Measurements from ENCODE around the gene ATG3. TPM values are rescaled to one million over a fixed set of nuclear protein-coding genes. Genes with fewer than 3 reads are reported as not detected.

The ATG3 gene
- total and polyA plus RNA-seq, 2 donors (not counting 1 experiment from before 2014, with no cell fraction given) = 65.2 to 92.2 TPM

DNA sequence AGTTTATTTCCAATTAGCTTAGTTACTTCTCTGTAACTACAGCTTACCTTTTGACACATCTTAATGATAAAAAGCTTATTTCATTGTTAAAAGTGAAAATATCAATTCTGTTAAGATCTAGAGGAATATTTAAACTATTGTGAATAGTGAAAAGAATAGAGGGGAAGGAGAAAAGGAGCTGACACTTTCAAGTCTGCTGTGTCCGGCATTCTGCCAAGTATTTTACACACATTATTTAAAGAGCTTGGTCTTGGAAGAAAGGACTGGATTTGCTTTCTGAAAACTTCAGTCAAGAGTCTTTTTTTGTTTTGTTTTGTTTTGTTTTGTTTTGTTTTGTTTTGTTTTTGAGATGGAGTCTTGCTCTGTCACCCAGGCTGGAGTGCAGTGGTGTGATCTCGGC is 44.3 kb upstream of the ATG3 start:
- Histone ChIP-seq H3K4me1 (ENCODE audit: control insufficient read depth, extremely low read depth, insufficient read depth, low read length) (peaks cover 6% of the 10 kb centered on the region), H3K4me3 (replicated peaks in 1 of 4; ENCODE audit: control extremely low read depth in 1 of 4, insufficient read depth in 1 of 4, low read depth in 3 of 4, low read length in 4 of 4) (no peak overlapping the region), H2AFZ (ENCODE audit: low read length) (no peak overlapping the region), H3K27me3 (ENCODE audit: control insufficient read depth, insufficient read depth, low read length) (no peaks in the 10 kb centered on the region), H3K9me3 (ENCODE audit: control insufficient read depth, insufficient read depth, low read depth, low read length) (no peaks in the 10 kb centered on the region), H3K79me2 (ENCODE audit: control insufficient read depth, insufficient read depth, low read length) (no peaks in the 10 kb centered on the region), H3K27ac (ENCODE audit: insufficient read depth, low read length) (peak overlapping the region; percentile 59), H3K36me3 (ENCODE audit: control insufficient read depth, insufficient read depth, low read length) (peaks cover 3% of the 10 kb centered on the region), H4K20me1 (ENCODE audit: control insufficient read depth, extremely low read depth, insufficient read depth, low read length) (no peaks in the 10 kb centered on the region), H3K4me2 (ENCODE audit: extremely low read depth, insufficient read depth, low read length) (no peak overlapping the region), H3K9ac (ENCODE audit: insufficient read depth, low read length) (no peak overlapping the region)
- peak in 1 of 2 donors; percentile 18 for DNase-seq (ENCODE audit: low read depth in 2 of 2)
- TF ChIP-seq, protein P1, sequence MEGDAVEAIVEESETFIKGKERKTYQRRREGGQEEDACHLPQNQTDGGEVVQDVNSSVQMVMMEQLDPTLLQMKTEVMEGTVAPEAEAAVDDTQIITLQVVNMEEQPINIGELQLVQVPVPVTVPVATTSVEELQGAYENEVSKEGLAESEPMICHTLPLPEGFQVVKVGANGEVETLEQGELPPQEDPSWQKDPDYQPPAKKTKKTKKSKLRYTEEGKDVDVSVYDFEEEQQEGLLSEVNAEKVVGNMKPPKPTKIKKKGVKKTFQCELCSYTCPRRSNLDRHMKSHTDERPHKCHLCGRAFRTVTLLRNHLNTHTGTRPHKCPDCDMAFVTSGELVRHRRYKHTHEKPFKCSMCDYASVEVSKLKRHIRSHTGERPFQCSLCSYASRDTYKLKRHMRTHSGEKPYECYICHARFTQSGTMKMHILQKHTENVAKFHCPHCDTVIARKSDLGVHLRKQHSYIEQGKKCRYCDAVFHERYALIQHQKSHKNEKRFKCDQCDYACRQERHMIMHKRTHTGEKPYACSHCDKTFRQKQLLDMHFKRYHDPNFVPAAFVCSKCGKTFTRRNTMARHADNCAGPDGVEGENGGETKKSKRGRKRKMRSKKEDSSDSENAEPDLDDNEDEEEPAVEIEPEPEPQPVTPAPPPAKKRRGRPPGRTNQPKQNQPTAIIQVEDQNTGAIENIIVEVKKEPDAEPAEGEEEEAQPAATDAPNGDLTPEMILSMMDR (conservative IDR thresholded peaks at IDR 0.05 in 1 of 2, IDR thresholded peaks at IDR 0.05 in 1 of 2; ENCODE audit: low read depth in 1 of 2, low read length in 2 of 2) = no peak
- TF ChIP-seq EZH2 (IDR thresholded peaks at IDR 0.05; ENCODE audit: low read length, missing control alignments) = no peak

DNA sequence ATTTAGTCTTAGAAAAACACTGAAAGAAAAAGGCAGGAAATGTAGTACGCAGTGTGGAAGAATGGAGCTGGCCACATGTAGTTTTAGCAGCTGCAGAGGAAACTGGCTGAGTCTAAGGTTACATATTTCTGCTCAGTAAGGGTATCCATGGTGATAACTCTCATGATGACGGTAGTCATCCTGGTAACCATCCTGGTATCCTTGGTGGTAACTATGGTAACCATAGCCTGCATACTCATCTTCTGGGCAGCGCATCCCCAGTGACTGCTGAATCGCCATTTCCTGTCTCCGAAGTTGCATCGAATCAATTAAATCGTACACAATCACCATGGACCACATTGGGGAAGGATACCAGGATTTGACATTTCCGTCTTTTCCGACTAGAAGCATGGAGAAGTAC is 43.5 kb upstream of the ATG3 start:
- Histone ChIP-seq H3K79me2 (ENCODE audit: control insufficient read depth, insufficient read depth, low read length) (no peaks in the 10 kb centered on the region), H3K36me3 (ENCODE audit: control insufficient read depth, insufficient read depth, low read length) (peaks cover 3% of the 10 kb centered on the region), H2AFZ (ENCODE audit: low read length) (no peak overlapping the region), H3K4me2 (ENCODE audit: extremely low read depth, insufficient read depth, low read length) (peak overlapping the region; percentile 45), H3K27me3 (ENCODE audit: control insufficient read depth, insufficient read depth, low read length) (no peaks in the 10 kb centered on the region), H3K9me3 (ENCODE audit: control insufficient read depth, insufficient read depth, low read depth, low read length) (no peaks in the 10 kb centered on the region), H3K9ac (ENCODE audit: insufficient read depth, low read length) (no peak overlapping the region), H3K4me3 (replicated peaks in 1 of 4; ENCODE audit: control extremely low read depth in 1 of 4, insufficient read depth in 1 of 4, low read depth in 3 of 4, low read length in 4 of 4) (no peak overlapping the region), H4K20me1 (ENCODE audit: control insufficient read depth, extremely low read depth, insufficient read depth, low read length) (no peaks in the 10 kb centered on the region), H3K27ac (ENCODE audit: insufficient read depth, low read length) (peak overlapping the region; percentile 59), H3K4me1 (ENCODE audit: control insufficient read depth, extremely low read depth, insufficient read depth, low read length) (peaks cover 6% of the 10 kb centered on the region)
- peak; percentile 95 to 99 for DNase-seq (ENCODE audit: low read depth in 2 of 2)
- TF ChIP-seq, protein P1 (conservative IDR thresholded peaks at IDR 0.05 in 1 of 2, IDR thresholded peaks at IDR 0.05 in 1 of 2; ENCODE audit: low read depth in 1 of 2, low read length in 2 of 2) = no peak
- TF ChIP-seq EZH2 (IDR thresholded peaks at IDR 0.05; ENCODE audit: low read length, missing control alignments) = no peak

DNA sequence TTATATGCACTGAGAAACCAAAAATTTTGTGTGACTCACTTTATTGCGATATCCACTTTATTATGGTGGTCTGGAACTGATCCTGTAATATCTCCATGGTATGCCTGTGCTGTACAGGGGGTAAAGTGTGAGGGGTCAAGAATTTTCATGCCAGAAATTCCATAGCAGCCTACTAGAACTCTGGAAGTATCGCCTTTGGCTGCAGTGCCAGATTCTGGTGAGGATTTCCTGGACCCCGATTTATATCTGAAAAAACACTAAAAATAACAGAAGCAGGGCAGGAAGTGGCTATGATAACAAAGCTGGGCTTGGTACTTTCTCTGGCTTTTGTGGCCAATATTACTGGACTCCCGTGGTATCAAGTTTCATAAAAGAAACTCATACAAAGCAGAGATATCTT is 42.8 kb upstream of the ATG3 start:
- H3K9me3 ChIP-seq (ENCODE audit: control insufficient read depth, insufficient read depth, low read depth, low read length) = no peaks in the 10 kb centered on the region
- peak overlapping the region; percentile 45 for H3K4me2 ChIP-seq (ENCODE audit: extremely low read depth, insufficient read depth, low read length)
- H3K4me3 ChIP-seq (replicated peaks in 1 of 4; ENCODE audit: control extremely low read depth in 1 of 4, insufficient read depth in 1 of 4, low read depth in 3 of 4, low read length in 4 of 4) = no peak overlapping the region
- no peaks in the 10 kb centered on the region for H3K27me3 ChIP-seq (ENCODE audit: control insufficient read depth, insufficient read depth, low read length)
- H2AFZ ChIP-seq (ENCODE audit: low read length) = no peak overlapping the region
- DNase-seq (ENCODE audit: low read depth in 2 of 2) = peak; percentile 91 to 94
- H3K9ac ChIP-seq (ENCODE audit: insufficient read depth, low read length) = no peak overlapping the region
- no peak for TF ChIP-seq EZH2 (IDR thresholded peaks at IDR 0.05; ENCODE audit: low read length, missing control alignments)
- TF ChIP-seq, protein P1 (conservative IDR thresholded peaks at IDR 0.05 in 1 of 2, IDR thresholded peaks at IDR 0.05 in 1 of 2; ENCODE audit: low read depth in 1 of 2, low read length in 2 of 2) = no peak
- H3K36me3 ChIP-seq (ENCODE audit: control insufficient read depth, insufficient read depth, low read length) = peaks cover 3% of the 10 kb centered on the region
- H3K4me1 ChIP-seq (ENCODE audit: control insufficient read depth, extremely low read depth, insufficient read depth, low read length) = peaks cover 6% of the 10 kb centered on the region
- H3K79me2 ChIP-seq (ENCODE audit: control insufficient read depth, insufficient read depth, low read length) = no peaks in the 10 kb centered on the region
- peak overlapping the region; percentile 59 for H3K27ac ChIP-seq (ENCODE audit: insufficient read depth, low read length)
- H4K20me1 ChIP-seq (ENCODE audit: control insufficient read depth, extremely low read depth, insufficient read depth, low read length) = no peaks in the 10 kb centered on the region
